ENCODE measurements around the gene HS2ST1. TPM values are rescaled to one million over a fixed set of nuclear protein-coding genes. Genes with fewer than 3 reads are reported as not detected.

The HS2ST1 gene
- total and polyA plus RNA-seq, 2 donors (not counting 3 experiments of a cell fraction or from before 2014, with no cell fraction given): 5.5 to 31.2 TPM

DNA sequence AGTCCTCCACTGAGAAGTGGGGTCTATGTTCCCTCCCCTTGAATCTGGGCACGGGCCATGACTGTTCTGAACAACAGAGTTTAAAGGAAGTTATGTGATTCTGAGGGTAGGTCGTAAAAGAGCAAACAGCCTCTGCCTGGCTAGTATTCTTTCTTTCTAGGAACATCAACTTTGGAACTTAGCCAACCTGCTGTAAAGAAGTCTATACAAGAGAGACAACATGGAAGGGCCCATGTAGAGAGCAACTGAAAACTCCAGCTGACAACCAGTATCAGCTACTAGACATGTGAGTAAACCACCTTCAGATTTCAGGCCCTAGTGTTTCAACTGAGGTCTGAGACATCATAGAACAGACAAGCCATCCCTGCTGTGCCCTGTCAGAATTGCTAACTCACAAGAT lies 8.0 kb upstream of the HS2ST1 start:
- no peak overlapping the region for H3K27ac ChIP-seq (ENCODE audit: insufficient read depth, low read depth, low read length)
- no peak overlapping the region for H3K4me3 ChIP-seq (replicated peaks in 1 of 3; ENCODE audit: insufficient read depth in 1 of 3, low read depth in 1 of 3, low read length in 3 of 3)
- H3K9ac ChIP-seq (replicated peaks; ENCODE audit: extremely low read depth, insufficient read depth, low read length): no peak overlapping the region
- FAIRE-seq (no peak), DNase-seq (ENCODE audit: low read depth, low spot score) (peak; percentile 63)
- H2AFZ ChIP-seq (ENCODE audit: low read depth, low read length): no peak overlapping the region
- no peaks in the 10 kb centered on the region for H3K4me1 ChIP-seq (ENCODE audit: control insufficient read depth, extremely low read depth, insufficient read depth, low read length)
- H3K9me1 ChIP-seq (replicated peaks; ENCODE audit: control insufficient read depth, extremely low read depth, insufficient read depth, low read length): no peaks in the 10 kb centered on the region
- no peaks in the 10 kb centered on the region for H3K27me3 ChIP-seq (ENCODE audit: control insufficient read depth in 2 of 2, insufficient read depth in 2 of 2, low read length in 2 of 2)
- dilution Hi-C loops (cut with MboI; ENCODE audit: extremely low pct_ligation_motif_present, low sequenced_read_pairs) (no loop called here), intact Hi-C loops (cut with micrococcal nuclease) (no loop called here)
- H3K79me2 ChIP-seq (ENCODE audit: control insufficient read depth, insufficient read depth, low read length): peaks cover 89% of the 10 kb centered on the region
- POLR2A ChIA-PET: no interaction called here
- CTCF ChIA-PET: interaction anchor here (0.6 kb wide), 1 partner anchor 24 kb away, joined by 4 read pairs; no protein-coding TSS in a partner anchor
- H3K36me3 ChIP-seq (ENCODE audit: control insufficient read depth in 2 of 2, extremely low read depth in 1 of 2, insufficient read depth in 2 of 2, low read length in 2 of 2): peaks cover 0 to 6% of the 10 kb centered on the region in 2 experiments
- no peaks in the 10 kb centered on the region for H3K9me3 ChIP-seq (replicated peaks; ENCODE audit: control insufficient read depth, insufficient read depth, low read length)
- peaks cover 15% of the 10 kb centered on the region for H4K20me1 ChIP-seq (replicated peaks; ENCODE audit: control insufficient read depth, extremely low read depth, insufficient read depth, low read length)
- no peak overlapping the region for H3K4me2 ChIP-seq (ENCODE audit: insufficient read depth, low read length)
- no peak for TF ChIP-seq MYC (IDR thresholded peaks at IDR 0.05; ENCODE audit: low read depth, low read length)
- TF ChIP-seq, protein P1, sequence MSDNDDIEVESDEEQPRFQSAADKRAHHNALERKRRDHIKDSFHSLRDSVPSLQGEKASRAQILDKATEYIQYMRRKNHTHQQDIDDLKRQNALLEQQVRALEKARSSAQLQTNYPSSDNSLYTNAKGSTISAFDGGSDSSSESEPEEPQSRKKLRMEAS (IDR thresholded peaks at IDR 0.05; ENCODE audit: insufficient read depth, insufficient read length): no peak
- TF ChIP-seq GATA2 (IDR thresholded peaks at IDR 0.05; ENCODE audit: insufficient read depth, insufficient read length, low read depth, low read length): no peak
- TF ChIP-seq, protein P2, sequence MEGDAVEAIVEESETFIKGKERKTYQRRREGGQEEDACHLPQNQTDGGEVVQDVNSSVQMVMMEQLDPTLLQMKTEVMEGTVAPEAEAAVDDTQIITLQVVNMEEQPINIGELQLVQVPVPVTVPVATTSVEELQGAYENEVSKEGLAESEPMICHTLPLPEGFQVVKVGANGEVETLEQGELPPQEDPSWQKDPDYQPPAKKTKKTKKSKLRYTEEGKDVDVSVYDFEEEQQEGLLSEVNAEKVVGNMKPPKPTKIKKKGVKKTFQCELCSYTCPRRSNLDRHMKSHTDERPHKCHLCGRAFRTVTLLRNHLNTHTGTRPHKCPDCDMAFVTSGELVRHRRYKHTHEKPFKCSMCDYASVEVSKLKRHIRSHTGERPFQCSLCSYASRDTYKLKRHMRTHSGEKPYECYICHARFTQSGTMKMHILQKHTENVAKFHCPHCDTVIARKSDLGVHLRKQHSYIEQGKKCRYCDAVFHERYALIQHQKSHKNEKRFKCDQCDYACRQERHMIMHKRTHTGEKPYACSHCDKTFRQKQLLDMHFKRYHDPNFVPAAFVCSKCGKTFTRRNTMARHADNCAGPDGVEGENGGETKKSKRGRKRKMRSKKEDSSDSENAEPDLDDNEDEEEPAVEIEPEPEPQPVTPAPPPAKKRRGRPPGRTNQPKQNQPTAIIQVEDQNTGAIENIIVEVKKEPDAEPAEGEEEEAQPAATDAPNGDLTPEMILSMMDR (IDR thresholded peaks at IDR 0.05; ENCODE audit: extremely low read depth in 1 of 2, insufficient read depth in 1 of 2, low read depth in 1 of 2, low read length in 2 of 2): no peak
- no peak for TF ChIP-seq POLR2A (IDR thresholded peaks at IDR 0.05; ENCODE audit: low read depth, low read length)
- TF ChIP-seq POLR2AphosphoS5 (IDR thresholded peaks at IDR 0.05; ENCODE audit: insufficient read depth, low read depth, low read length): no peak
- TF ChIP-seq FOS (IDR thresholded peaks at IDR 0.05; ENCODE audit: borderline replicate concordance, insufficient read depth, low read length): no peak
- TF ChIP-seq JUN (IDR thresholded peaks at IDR 0.05; ENCODE audit: borderline replicate concordance, insufficient read depth, insufficient read length, low read depth): no peak
- no TSS peak for BruUV-seq (replicated peaks)
